BE2C (cell line): Measurements from ENCODE around the gene SPAG16.

Experiments used
- DNase-seq: peaks from one replicate; pipeline ENCODE4 v3.0.0-alpha.2; 2020
- H3K27me3 ChIP-seq: fragments of 250-450 bp; sonication (Bioruptor Pico); 2 replicates; pipeline ENCODE4 v1.5.1; 2020; ENCODE audit warnings: mild to moderate bottlenecking
- H3K36me3 ChIP-seq: fragments of 250-450 bp; sonication (Bioruptor Pico); 2 replicates; pipeline ENCODE4 v1.5.1; 2020; ENCODE audit warnings: mild to moderate bottlenecking
- H3K4me1 ChIP-seq: fragments of 250-450 bp; sonication (Bioruptor Pico); 2 replicates; pipeline ENCODE4 v1.5.1; 2020
- H3K4me3 ChIP-seq: 2 replicates; pipeline ENCODE4 v1.5.1; 2011; ENCODE audit warnings: low read depth, low read length
- H3K9me3 ChIP-seq: fragments of 250-450 bp; sonication (Bioruptor Pico); 2 replicates; pipeline ENCODE4 v1.5.1; 2020
- CTCF ChIP-seq: IDR thresholded peaks from 2 replicates; pipeline ENCODE4 v1.5.1; 2012; ENCODE audit warnings: mild to moderate bottlenecking, low read depth, low read length

Gene SPAG16

DNA sequence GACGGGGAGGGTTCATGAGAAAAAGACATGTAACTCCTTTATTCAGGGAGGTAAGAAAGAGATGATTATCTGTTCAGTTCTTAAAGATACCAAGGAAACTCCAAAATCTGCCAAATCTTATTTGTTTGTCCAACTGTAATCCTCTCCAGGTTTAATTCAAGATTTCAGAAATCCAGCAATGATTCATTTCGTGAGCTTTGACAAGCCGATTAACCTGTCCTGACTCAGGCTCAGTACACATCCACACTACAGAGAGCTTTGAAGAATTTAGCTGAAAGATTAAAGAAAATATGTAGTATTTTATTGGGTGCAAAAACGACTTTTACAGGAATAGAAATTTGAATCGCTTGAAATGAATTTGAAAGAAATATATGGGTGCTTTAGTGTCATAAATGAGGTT lies 1.1 kb downstream of the SPAG16 start:
- no peaks in the 10 kb centered on the region for H3K27me3 ChIP-seq
- H3K4me1 ChIP-seq, result peaks cover 5% of the 10 kb centered on the region; the same call in 1 of the 2 replicates
- H3K36me3 ChIP-seq, result no peaks in the 10 kb centered on the region
- DNase-seq, result no peak
- TF ChIP-seq CTCF, result no peak
- H3K4me3 ChIP-seq, result peak overlapping the region; percentile 82
- H3K9me3 ChIP-seq, result no peaks in the 10 kb centered on the region

- Histone ChIP-seq H3K4me1 (peaks cover 8% of the 10 kb centered on the region), H3K4me3 (no peak overlapping the region), H3K36me3 (no peaks in the 10 kb centered on the region), H3K9me3 (no peaks in the 10 kb centered on the region), H3K27me3 (no peaks in the 10 kb centered on the region)
- TF ChIP-seq CTCF, result no peak
- DNase-seq, result no peak
These were observed 1.9 kb downstream of the SPAG16 start for GRCh38 chr2:213286161-213286560.

DNA sequence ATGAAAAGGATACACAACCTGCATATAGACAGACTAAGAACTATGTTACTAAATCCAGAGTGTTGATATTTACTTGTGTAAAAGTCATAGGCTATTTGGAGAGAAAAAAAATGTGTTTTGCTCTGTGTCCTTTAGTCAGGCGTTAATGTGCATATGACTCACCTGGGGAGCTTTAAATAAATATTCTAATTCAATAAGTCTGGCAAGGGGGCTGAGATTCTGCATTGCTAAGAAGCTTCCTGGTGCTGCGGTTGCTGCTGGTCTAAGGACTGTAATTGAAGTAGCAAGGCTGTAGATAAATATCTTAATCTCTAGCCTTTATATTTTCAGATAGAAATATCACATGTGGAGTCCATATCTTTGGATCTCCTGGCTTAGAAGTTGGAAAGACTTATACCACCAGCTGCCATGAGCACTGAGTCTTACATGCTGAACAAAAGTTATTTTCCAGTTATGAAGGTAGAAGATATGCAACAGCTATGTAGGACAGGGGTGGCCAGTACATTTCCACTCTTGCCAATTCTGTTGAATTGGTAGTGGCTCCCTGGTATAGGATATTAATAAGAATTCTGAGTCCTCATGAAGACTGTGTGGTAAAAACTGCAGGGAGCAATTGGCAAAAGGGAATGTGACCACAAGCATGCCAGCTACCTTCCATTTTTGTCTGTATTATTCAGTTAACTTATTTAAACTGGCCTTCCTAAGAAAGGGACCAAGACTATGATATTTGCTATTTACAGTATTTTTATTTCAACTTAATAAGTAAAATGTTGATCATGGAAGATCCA lies 4.8 kb downstream of the SPAG16 start:
- TF ChIP-seq CTCF, result no peak
- peaks cover 8% of the 10 kb centered on the region for H3K4me1 ChIP-seq
- peak; percentile 21 for DNase-seq
- H3K36me3 ChIP-seq, result peaks cover 2% of the 10 kb centered on the region; the same call in 1 of the 2 replicates
- no peak overlapping the region for H3K4me3 ChIP-seq
- no peaks in the 10 kb centered on the region for H3K27me3 ChIP-seq
- no peaks in the 10 kb centered on the region for H3K9me3 ChIP-seq

GRCh38 chr2:213290501-213290900 lies 6.2 kb downstream of the SPAG16 start:
- no peak for DNase-seq
- Histone ChIP-seq H3K9me3 (no peaks in the 10 kb centered on the region), H3K4me3 (no peak overlapping the region), H3K27me3 (no peaks in the 10 kb centered on the region), H3K4me1 (peaks cover 8% of the 10 kb centered on the region), H3K36me3 (peaks cover 2% of the 10 kb centered on the region; the same call in 1 of the 2 replicates)
- no peak for TF ChIP-seq CTCF

DNA sequence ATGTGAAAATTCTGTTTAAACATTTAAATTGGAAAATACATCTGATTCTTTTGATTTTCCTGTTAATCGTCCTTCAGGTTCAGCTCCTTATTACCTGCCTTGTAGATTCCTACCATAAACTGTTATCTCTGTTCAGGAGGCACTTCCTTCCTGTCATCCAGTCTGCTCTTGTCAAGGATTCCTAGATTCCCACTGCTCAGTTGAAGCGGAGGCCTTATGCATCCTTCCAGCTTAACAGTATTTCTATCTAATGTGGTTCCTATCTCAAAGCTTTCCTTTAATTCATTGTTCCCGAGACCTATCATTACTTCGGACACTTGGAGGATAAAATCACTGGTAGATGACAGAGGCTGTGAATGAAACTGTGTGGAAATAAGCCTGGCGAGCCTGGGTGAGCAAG lies 12.0 kb downstream of the SPAG16 start:
- Histone ChIP-seq H3K4me3 (no peak overlapping the region), H3K36me3 (peaks cover 2% of the 10 kb centered on the region), H3K9me3 (no peaks in the 10 kb centered on the region), H3K4me1 (no peaks in the 10 kb centered on the region; the same call in 1 of the 2 replicates), H3K27me3 (no peaks in the 10 kb centered on the region)
- no peak for DNase-seq
- no peak for TF ChIP-seq CTCF

GRCh38 chr2:213306316-213306942 lies 22.2 kb downstream of the SPAG16 start:
- H3K36me3 ChIP-seq, result peaks cover 7% of the 10 kb centered on the region
- H3K9me3 ChIP-seq, result 0 out of 2 replicates have a peak, but pooled peaks cover 9% of the 10 kb centered on the region
- TF ChIP-seq CTCF, result no peak
- no peak overlapping the region for H3K4me3 ChIP-seq
- no peak for DNase-seq
- H3K27me3 ChIP-seq, result no peaks in the 10 kb centered on the region
- no peaks in the 10 kb centered on the region for H3K4me1 ChIP-seq
